HepG2 (cell line): ENCODE data around the gene SCN2A. TPM values are rescaled to one million over a fixed set of nuclear protein-coding genes. Genes with fewer than 3 reads are reported as not detected.

Experiments
- ATAC-seq: fragments of 200-7000 bp; cut with Tn5 transposase; 3 replicates; pipeline ENCODE4 v1.9.1; 2020; ENCODE audit warnings: mild to moderate bottlenecking, moderate library complexity
- BruUV-seq: library from RNA; stranded (reverse); fragments of 400-500 nt; replicated peaks from 2 replicates; lab custom pipeline; 2021; lab: Mats Ljungman, UMichigan
- CTCF ChIA-PET: fragments of 300-600 bp; formaldehyde crosslinking; extraction: SDS; loops from one replicate; lab custom pipeline; 2021; ENCODE audit warnings: low total read pairs, inconsistent platforms, low intra/inter-chr PET ratio; lab: Yijun Ruan, JAX
- POLR2A ChIA-PET: fragments of 350-600 bp; sonication (Branson Sonifier 250); formaldehyde crosslinking; loops from one replicate; lab custom pipeline; 2020; ENCODE audit warnings: antibody characterized with exemption, inconsistent platforms; lab: Yijun Ruan, JAX
- DNase-seq: peaks from one replicate; pipeline ENCODE4 v3.0.0-alpha.2; 2015; ENCODE audit warnings: low spot score
- FAIRE-seq: peaks from 3 replicates; lab custom pipeline; 2011; peaks lifted over from hg19 to GRCh38; lab: Jason Lieb, UNC
- H2AFZ ChIP-seq: one replicate; pipeline ENCODE4 v1.6.1; 2011; ENCODE audit warnings: low read length, inconsistent platforms
- H3K27ac ChIP-seq: fragments of 300-600 bp; 3 replicates; pipeline ENCODE4 v1.8.0; 2011; ENCODE audit warnings: mixed run types, mild to moderate bottlenecking, mixed read lengths, low read length, inconsistent platforms; ENCODE audit not compliant: insufficient read depth; ENCODE audit errors: extremely low read length
- H3K27me3 ChIP-seq, 2 experiments: fragments of 200-600 bp in 1 of 2; 2 replicates in 1 of 2; 3 replicates in 1 of 2; pipeline versions ENCODE4 v1.6.0 to v1.8.0; 2011; ENCODE audit warnings: low read length in 2 of 2, mild to moderate bottlenecking in 2 of 2, moderate library complexity in 2 of 2, inconsistent platforms in 1 of 2; ENCODE audit not compliant: insufficient read depth in 2 of 2, control insufficient read depth in 1 of 2
- H3K36me3 ChIP-seq, 2 experiments: fragments of 200-600 bp in 1 of 2; replicated peaks in 1 of 2; 2 replicates in 1 of 2; 3 replicates in 1 of 2; pipeline versions ENCODE4 v1.5.1 to v1.8.0; 2011; ENCODE audit warnings: low read length in 2 of 2, inconsistent platforms in 1 of 2; ENCODE audit not compliant: insufficient read depth in 2 of 2, control insufficient read depth in 1 of 2
- H3K4me1 ChIP-seq: 2 replicates; pipeline ENCODE4 v1.5.1; 2012; ENCODE audit warnings: low read length, inconsistent platforms; ENCODE audit not compliant: insufficient read depth
- H3K4me2 ChIP-seq: 2 replicates; pipeline ENCODE4 v1.6.0; 2011; ENCODE audit warnings: low read depth, low read length, inconsistent platforms
- H3K4me3 ChIP-seq, 3 experiments: fragments of 200-600 bp in 1 of 3; sonication (generic), shearing (Covaris generic) in 1 of 3; replicated peaks in 1 of 3; 2 replicates each; pipeline ENCODE4 v1.5.1; 2011 to 2016; ENCODE audit warnings: low read length in 3 of 3, inconsistent platforms in 2 of 3, low read depth in 2 of 3, mild to moderate bottlenecking in 2 of 3, control low read depth in 1 of 3, mixed read lengths in 1 of 3; ENCODE audit not compliant: insufficient read depth in 1 of 3
- H3K79me2 ChIP-seq: one replicate; pipeline ENCODE4 v1.6.1; 2011; ENCODE audit warnings: low read length, inconsistent platforms; ENCODE audit not compliant: insufficient read depth
- H3K9ac ChIP-seq: 2 replicates; pipeline ENCODE4 v1.6.0; 2011; ENCODE audit warnings: mild to moderate bottlenecking, low read depth, low read length, inconsistent platforms; ENCODE audit not compliant: insufficient read depth
- H3K9me3 ChIP-seq: 2 replicates; pipeline ENCODE4 v1.5.1; 2012; ENCODE audit warnings: mild to moderate bottlenecking, low read length
- H4K20me1 ChIP-seq: 2 replicates; pipeline ENCODE4 v1.6.0; 2011; ENCODE audit warnings: inconsistent platforms, mild to moderate bottlenecking, low read length, moderate library complexity; ENCODE audit not compliant: insufficient read depth
- ARNTL ChIP-seq: sonication (generic); formaldehyde crosslinking; IDR thresholded peaks from 2 replicates; pipeline ENCODE4 v1.4.0; 2020; ENCODE audit warnings: mild to moderate bottlenecking, missing genetic modification reagents
- CENPT ChIP-seq: sonication (generic); formaldehyde crosslinking; IDR thresholded peaks from 2 replicates; pipeline ENCODE4 v1.8.0; 2022; ENCODE audit warnings: low read depth, mild to moderate bottlenecking, moderate library complexity, missing genetic modification reagents
- EED ChIP-seq: sonication (generic); formaldehyde crosslinking; IDR thresholded peaks from 2 replicates; pipeline ENCODE4 v1.5.0; 2020; ENCODE audit warnings: mild to moderate bottlenecking, missing genetic modification reagents
- HNRNPUL1 ChIP-seq: fragments of 200-400 bp; formaldehyde crosslinking; IDR thresholded peaks from 2 replicates; pipeline ENCODE4 v1.6.1; 2017; ENCODE audit warnings: low read depth, mild to moderate bottlenecking, low read length, moderate library complexity
- IKZF4 ChIP-seq: sonication (generic); formaldehyde crosslinking; IDR thresholded peaks from 2 replicates; pipeline ENCODE4 v1.5.1; 2020; ENCODE audit warnings: borderline replicate concordance, mild to moderate bottlenecking, low read depth, missing genetic modification reagents; ENCODE audit errors: not compliant biosample characterization
- KDM5A ChIP-seq: fragments of 200-600 bp; sonication (generic); IDR thresholded peaks from 2 replicates; pipeline ENCODE4 v1.7.0; 2018; ENCODE audit warnings: antibody characterized with exemption, mild to moderate bottlenecking, low read length, borderline replicate concordance
- NR2F2 ChIP-seq: IDR thresholded peaks from 2 replicates; pipeline ENCODE4 v1.6.1; 2012; ENCODE audit warnings: low read depth, inconsistent platforms, borderline replicate concordance
- SNRNP70 ChIP-seq: fragments of 200-400 bp; formaldehyde crosslinking; IDR thresholded peaks from 2 replicates; pipeline ENCODE4 v1.6.1; 2017; ENCODE audit warnings: mild to moderate bottlenecking, low read depth, low read length, moderate library complexity
- ZNF253 ChIP-seq: sonication (generic); formaldehyde crosslinking; IDR thresholded peaks from 2 replicates; pipeline ENCODE4 v1.8.0; 2022; ENCODE audit warnings: mild to moderate bottlenecking, missing genetic modification reagents, borderline replicate concordance
- ZNF563 ChIP-seq: sonication (generic); formaldehyde crosslinking; IDR thresholded peaks from 2 replicates; pipeline ENCODE4 v1.8.0; 2022; ENCODE audit warnings: mild to moderate bottlenecking, moderate library complexity, missing genetic modification reagents
- ZNF709 ChIP-seq: sonication (generic); formaldehyde crosslinking; IDR thresholded peaks from 2 replicates; pipeline ENCODE4 v1.5.0; 2020; ENCODE audit warnings: mild to moderate bottlenecking, missing genetic modification reagents
- ZNF713 ChIP-seq: sonication (generic); formaldehyde crosslinking; IDR thresholded peaks from 2 replicates; pipeline ENCODE4 v1.4.0; 2020; ENCODE audit warnings: mild to moderate bottlenecking, missing genetic modification reagents
- ZNF816 ChIP-seq: sonication (generic); formaldehyde crosslinking; IDR thresholded peaks from 2 replicates; pipeline ENCODE4 v1.8.0; 2022; ENCODE audit warnings: missing genetic modification reagents, mild to moderate bottlenecking, borderline replicate concordance
- WGBS: methylation state at CpG from one replicate; pipeline ENCODE4 v1.1.6; 2017; ENCODE audit warnings: low lambda C conversion rate; 5-methylcytosine and 5-hydroxymethylcytosine counted together
- in situ Hi-C: cut with HindIII; loops from 2 replicates; pipeline ENCODE4 v1.10.0; 2017; ENCODE audit warnings: low pct_unique_long_range_greater_than_20kb; ENCODE audit not compliant: extremely low pct_ligation_motif_present
- intact Hi-C: fragments of 100-400 bp; cut with micrococcal nuclease; formaldehyde crosslinking; loops from one replicate; pipeline ENCODE4 v1.10.0; 2022; ENCODE audit not compliant: unreplicated experiment
- polyA plus RNA-seq, 8 experiments: library from polyadenylated mRNA; depleted of rRNA in 3 of 8; stranded (reverse) in 7 of 8; unstranded in 1 of 8; fragments of >200 nt; fragmentation: Illumina TruSeq in 4 of 8; extraction: Trizol in 4 of 8; gene quantifications; 2 replicates each; pipeline versions ENCODE4 v1.2.1 to v1.2.3, GENCODE V29; 2011 to 2016; ENCODE audit warnings: low read depth in 4 of 8, missing spikeins in 1 of 8, mixed read lengths in 1 of 8; ENCODE audit not compliant: insufficient read depth in 1 of 8
- total RNA-seq, 5 experiments: library from RNA; depleted of rRNA; stranded (reverse); fragments of >200 nt; fragmentation: Illumina TruSeq; extraction: Trizol; gene quantifications; 2 replicates each; pipeline ENCODE4 v1.2.3, GENCODE V29; 2016; ENCODE audit warnings: low read depth in 1 of 5
- TF ChIP-seq, protein P1 (sequence below): sonication (generic); formaldehyde crosslinking; IDR thresholded peaks from 2 replicates; pipeline ENCODE4 v1.4.0; 2020; ENCODE audit warnings: missing genetic modification reagents, borderline replicate concordance
- TF ChIP-seq, protein P2 (sequence below): sonication (generic); formaldehyde crosslinking; conservative IDR thresholded peaks from 2 replicates; pipeline ENCODE4 v1.8.0; 2022; ENCODE audit warnings: missing genetic modification reagents
- TF ChIP-seq, protein P3 (sequence below): sonication (generic); formaldehyde crosslinking; IDR thresholded peaks from 2 replicates; pipeline ENCODE4 v1.5.0; 2020; ENCODE audit warnings: mild to moderate bottlenecking, missing genetic modification reagents

Gene SCN2A
- total and polyA plus RNA-seq, 2 of the 13 experiments (the other 11 are each of a cell fraction or from before 2014, with no cell fraction given): 0.20 to 0.30 TPM

DNA sequence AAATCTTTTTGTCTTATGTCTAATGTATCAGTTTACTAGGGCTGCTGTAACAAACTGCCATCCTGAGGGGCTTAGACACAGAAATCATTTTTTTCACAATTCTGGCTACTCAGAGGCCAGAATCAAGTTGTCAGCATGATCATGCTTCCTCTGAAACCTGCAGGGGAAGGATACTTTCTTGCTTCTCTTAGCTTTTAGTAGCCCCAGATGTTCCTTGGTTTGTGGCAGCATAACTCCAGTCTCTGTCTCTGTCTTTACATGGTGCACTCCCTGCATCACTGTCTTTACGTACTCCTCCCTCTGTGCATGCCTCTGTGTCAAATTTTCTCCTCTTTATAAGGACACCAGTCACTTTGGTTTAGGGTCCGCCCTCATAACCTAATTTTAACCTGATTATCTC lies 33.3 kb upstream of the SCN2A start:
- Histone ChIP-seq H3K27me3 (no peaks in the 10 kb centered on the region), H3K9ac (no peak overlapping the region), H3K27ac (no peak overlapping the region), H3K79me2 (no peaks in the 10 kb centered on the region), H3K4me3 (no peak overlapping the region), H3K36me3 (no peaks in the 10 kb centered on the region), H3K9me3 (no peaks in the 10 kb centered on the region), H2AFZ (no peak overlapping the region), H3K4me2 (no peak overlapping the region), H4K20me1 (no peaks in the 10 kb centered on the region), H3K4me1 (no peaks in the 10 kb centered on the region)
- CTCF ChIA-PET: no interaction called here
- no TSS peak for BruUV-seq
- no peak for DNase-seq
- intact Hi-C loops (loop anchor here (10.0 kb wide), 1 partner anchor 471 kb away; no protein-coding TSS in a partner anchor), in situ Hi-C loops (no loop called here)
- FAIRE-seq: no peak
- WGBS: 2% methylated on average over 2 of the region's 2 CpGs
- ATAC-seq: no peak
- POLR2A ChIA-PET: no interaction called here
- TF ChIP-seq HNRNPUL1 (no peak), ZNF816 (CRISPR knock-in tag) (no peak), CENPT (CRISPR knock-in tag) (no peak), IKZF4 (CRISPR knock-in tag) (no peak), ZNF709 (CRISPR knock-in tag) (no peak), ZNF713 (CRISPR knock-in tag) (no peak), KDM5A (no peak), ZNF253 (CRISPR knock-in tag) (no peak), EED (no peak), ZNF563 (no peak), SNRNP70 (no peak), ARNTL (CRISPR knock-in tag) (no peak), NR2F2 (no peak)
- TF ChIP-seq, protein P1, sequence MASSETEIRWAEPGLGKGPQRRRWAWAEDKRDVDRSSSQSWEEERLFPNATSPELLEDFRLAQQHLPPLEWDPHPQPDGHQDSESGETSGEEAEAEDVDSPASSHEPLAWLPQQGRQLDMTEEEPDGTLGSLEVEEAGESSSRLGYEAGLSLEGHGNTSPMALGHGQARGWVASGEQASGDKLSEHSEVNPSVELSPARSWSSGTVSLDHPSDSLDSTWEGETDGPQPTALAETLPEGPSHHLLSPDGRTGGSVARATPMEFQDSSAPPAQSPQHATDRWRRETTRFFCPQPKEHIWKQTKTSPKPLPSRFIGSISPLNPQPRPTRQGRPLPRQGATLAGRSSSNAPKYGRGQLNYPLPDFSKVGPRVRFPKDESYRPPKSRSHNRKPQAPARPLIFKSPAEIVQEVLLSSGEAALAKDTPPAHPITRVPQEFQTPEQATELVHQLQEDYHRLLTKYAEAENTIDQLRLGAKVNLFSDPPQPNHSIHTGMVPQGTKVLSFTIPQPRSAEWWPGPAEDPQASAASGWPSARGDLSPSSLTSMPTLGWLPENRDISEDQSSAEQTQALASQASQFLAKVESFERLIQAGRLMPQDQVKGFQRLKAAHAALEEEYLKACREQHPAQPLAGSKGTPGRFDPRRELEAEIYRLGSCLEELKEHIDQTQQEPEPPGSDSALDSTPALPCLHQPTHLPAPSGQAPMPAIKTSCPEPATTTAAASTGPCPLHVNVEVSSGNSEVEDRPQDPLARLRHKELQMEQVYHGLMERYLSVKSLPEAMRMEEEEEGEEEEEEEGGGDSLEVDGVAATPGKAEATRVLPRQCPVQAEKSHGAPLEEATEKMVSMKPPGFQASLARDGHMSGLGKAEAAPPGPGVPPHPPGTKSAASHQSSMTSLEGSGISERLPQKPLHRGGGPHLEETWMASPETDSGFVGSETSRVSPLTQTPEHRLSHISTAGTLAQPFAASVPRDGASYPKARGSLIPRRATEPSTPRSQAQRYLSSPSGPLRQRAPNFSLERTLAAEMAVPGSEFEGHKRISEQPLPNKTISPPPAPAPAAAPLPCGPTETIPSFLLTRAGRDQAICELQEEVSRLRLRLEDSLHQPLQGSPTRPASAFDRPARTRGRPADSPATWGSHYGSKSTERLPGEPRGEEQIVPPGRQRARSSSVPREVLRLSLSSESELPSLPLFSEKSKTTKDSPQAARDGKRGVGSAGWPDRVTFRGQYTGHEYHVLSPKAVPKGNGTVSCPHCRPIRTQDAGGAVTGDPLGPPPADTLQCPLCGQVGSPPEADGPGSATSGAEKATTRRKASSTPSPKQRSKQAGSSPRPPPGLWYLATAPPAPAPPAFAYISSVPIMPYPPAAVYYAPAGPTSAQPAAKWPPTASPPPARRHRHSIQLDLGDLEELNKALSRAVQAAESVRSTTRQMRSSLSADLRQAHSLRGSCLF (CRISPR knock-in tag): no peak
- TF ChIP-seq, protein P2, sequence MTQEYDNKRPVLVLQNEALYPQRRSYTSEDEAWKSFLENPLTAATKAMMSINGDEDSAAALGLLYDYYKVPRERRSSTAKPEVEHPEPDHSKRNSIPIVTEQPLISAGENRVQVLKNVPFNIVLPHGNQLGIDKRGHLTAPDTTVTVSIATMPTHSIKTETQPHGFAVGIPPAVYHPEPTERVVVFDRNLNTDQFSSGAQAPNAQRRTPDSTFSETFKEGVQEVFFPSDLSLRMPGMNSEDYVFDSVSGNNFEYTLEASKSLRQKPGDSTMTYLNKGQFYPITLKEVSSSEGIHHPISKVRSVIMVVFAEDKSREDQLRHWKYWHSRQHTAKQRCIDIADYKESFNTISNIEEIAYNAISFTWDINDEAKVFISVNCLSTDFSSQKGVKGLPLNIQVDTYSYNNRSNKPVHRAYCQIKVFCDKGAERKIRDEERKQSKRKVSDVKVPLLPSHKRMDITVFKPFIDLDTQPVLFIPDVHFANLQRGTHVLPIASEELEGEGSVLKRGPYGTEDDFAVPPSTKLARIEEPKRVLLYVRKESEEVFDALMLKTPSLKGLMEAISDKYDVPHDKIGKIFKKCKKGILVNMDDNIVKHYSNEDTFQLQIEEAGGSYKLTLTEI: no peak
- TF ChIP-seq, protein P3, sequence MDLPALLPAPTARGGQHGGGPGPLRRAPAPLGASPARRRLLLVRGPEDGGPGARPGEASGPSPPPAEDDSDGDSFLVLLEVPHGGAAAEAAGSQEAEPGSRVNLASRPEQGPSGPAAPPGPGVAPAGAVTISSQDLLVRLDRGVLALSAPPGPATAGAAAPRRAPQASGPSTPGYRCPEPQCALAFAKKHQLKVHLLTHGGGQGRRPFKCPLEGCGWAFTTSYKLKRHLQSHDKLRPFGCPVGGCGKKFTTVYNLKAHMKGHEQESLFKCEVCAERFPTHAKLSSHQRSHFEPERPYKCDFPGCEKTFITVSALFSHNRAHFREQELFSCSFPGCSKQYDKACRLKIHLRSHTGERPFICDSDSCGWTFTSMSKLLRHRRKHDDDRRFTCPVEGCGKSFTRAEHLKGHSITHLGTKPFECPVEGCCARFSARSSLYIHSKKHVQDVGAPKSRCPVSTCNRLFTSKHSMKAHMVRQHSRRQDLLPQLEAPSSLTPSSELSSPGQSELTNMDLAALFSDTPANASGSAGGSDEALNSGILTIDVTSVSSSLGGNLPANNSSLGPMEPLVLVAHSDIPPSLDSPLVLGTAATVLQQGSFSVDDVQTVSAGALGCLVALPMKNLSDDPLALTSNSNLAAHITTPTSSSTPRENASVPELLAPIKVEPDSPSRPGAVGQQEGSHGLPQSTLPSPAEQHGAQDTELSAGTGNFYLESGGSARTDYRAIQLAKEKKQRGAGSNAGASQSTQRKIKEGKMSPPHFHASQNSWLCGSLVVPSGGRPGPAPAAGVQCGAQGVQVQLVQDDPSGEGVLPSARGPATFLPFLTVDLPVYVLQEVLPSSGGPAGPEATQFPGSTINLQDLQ (CRISPR knock-in tag): no peak
